ENCODE results near the gene KIF19. TPM values are rescaled to one million over a fixed set of nuclear protein-coding genes. Genes with fewer than 3 reads are reported as not detected.

KIF19 gene
- total and polyA plus RNA-seq, 2 experiments from 2014 or later: 0.46 to 0.80 TPM

DNA sequence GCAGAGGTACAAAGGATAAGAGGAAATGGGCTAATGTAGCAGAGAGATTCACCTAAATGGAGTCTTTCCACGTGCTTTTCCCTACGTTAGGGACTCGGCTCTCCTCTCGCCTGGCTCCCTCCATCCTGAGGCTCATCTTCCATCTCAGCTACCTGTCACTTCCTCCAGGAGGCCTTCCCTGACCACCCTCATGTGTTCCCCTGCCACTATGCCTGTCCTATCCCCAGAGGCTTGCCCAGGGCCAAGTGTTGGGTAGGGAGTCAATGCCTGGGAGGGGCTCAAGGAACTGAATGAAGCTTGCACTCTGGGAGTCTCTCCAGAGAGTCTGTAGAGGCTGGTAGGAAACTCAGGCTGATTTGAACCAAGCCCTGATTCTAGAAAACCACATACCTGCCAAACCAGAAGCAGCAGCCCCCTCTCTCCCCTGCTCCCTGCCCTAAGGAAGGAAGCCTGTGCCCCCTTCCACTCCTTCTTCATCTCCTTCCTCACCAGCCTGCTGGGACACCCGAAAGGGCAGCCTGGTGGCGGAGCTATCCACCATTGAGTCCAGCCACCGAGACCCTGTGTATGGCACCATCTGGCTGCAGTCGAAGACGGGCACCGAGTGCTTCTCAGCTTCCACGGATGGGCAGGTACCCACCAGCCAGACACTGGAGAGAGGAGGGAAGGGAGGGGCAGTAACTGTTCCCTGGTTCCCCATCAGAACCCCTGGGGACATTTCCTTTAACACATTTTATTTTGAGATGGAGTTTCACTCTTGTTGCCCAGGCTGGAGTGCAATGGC is 26.6 kb upstream of the KIF19 start:
- H3K4me2 ChIP-seq: no peak overlapping the region
- no peaks in the 10 kb centered on the region for H3K79me2 ChIP-seq
- no peaks in the 10 kb centered on the region for H4K20me1 ChIP-seq (ENCODE audit: insufficient read depth, poor library complexity, severe bottlenecking)
- no peaks in the 10 kb centered on the region for H3K9me3 ChIP-seq (ENCODE audit: low read depth)
- no peak overlapping the region for H3K27ac ChIP-seq
- DNase-seq (ENCODE audit: low spot score): no peak
- H3K4me1 ChIP-seq (ENCODE audit: insufficient read depth): no peaks in the 10 kb centered on the region
- H3K36me3 ChIP-seq (replicated peaks; ENCODE audit: insufficient read depth, low read depth): no peaks in the 10 kb centered on the region
- 87% methylated on average over 11 of the region's 11 CpGs for WGBS (ENCODE audit: low lambda C conversion rate, missing lambda C conversion rate)
- H2AFZ ChIP-seq: no peak overlapping the region
- no peak for TF ChIP-seq EZH2phosphoT487 (IDR thresholded peaks at IDR 0.05; ENCODE audit: low read depth, severe bottlenecking, unreplicated experiment)
- TF ChIP-seq, protein P1, sequence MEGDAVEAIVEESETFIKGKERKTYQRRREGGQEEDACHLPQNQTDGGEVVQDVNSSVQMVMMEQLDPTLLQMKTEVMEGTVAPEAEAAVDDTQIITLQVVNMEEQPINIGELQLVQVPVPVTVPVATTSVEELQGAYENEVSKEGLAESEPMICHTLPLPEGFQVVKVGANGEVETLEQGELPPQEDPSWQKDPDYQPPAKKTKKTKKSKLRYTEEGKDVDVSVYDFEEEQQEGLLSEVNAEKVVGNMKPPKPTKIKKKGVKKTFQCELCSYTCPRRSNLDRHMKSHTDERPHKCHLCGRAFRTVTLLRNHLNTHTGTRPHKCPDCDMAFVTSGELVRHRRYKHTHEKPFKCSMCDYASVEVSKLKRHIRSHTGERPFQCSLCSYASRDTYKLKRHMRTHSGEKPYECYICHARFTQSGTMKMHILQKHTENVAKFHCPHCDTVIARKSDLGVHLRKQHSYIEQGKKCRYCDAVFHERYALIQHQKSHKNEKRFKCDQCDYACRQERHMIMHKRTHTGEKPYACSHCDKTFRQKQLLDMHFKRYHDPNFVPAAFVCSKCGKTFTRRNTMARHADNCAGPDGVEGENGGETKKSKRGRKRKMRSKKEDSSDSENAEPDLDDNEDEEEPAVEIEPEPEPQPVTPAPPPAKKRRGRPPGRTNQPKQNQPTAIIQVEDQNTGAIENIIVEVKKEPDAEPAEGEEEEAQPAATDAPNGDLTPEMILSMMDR (IDR thresholded peaks at IDR 0.05; ENCODE audit: poor library complexity): no peak
- no peak for TF ChIP-seq EZH2 (IDR thresholded peaks at IDR 0.05; ENCODE audit: borderline replicate concordance)
- H3K9me2 ChIP-seq (replicated peaks; ENCODE audit: insufficient read depth): no peaks in the 10 kb centered on the region
- H3K4me3 ChIP-seq: no peak overlapping the region
- no peaks in the 10 kb centered on the region for H3K27me3 ChIP-seq

DNA sequence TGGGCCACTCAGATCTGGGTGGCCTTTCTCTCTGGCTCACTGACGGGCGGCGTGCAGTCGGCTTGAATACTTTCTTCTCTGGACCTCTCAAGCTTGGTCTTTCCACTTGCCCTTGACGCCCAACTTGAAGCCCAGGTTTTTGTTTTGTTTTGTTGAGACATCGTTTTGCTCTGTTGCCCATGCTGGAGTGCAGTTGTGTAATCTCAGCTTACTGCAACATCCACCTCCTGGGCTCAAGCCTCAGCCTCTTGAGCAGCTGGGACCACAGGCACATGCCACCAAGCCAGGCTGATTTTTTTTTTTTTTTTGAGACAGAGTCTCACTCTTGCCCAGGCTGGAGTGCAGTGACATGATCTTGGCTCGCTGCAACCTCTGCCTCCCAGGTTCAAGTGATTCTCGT is 22.7 kb upstream of the KIF19 start:
- Histone ChIP-seq H2AFZ (no peak overlapping the region), H3K9me3 (ENCODE audit: low read depth) (no peaks in the 10 kb centered on the region), H3K27ac (no peak overlapping the region), H3K4me1 (ENCODE audit: insufficient read depth) (no peaks in the 10 kb centered on the region), H4K20me1 (ENCODE audit: insufficient read depth, poor library complexity, severe bottlenecking) (no peaks in the 10 kb centered on the region), H3K27me3 (no peaks in the 10 kb centered on the region), H3K9me2 (replicated peaks; ENCODE audit: insufficient read depth) (no peaks in the 10 kb centered on the region), H3K36me3 (replicated peaks; ENCODE audit: insufficient read depth, low read depth) (no peaks in the 10 kb centered on the region), H3K4me2 (no peak overlapping the region), H3K79me2 (no peaks in the 10 kb centered on the region), H3K4me3 (no peak overlapping the region)
- WGBS (ENCODE audit: low lambda C conversion rate, missing lambda C conversion rate): 90% methylated on average over 8 of the region's 8 CpGs
- TF ChIP-seq EZH2phosphoT487 (IDR thresholded peaks at IDR 0.05; ENCODE audit: low read depth, severe bottlenecking, unreplicated experiment) (no peak), EZH2 (IDR thresholded peaks at IDR 0.05; ENCODE audit: borderline replicate concordance) (no peak)
- TF ChIP-seq, protein P1 (IDR thresholded peaks at IDR 0.05; ENCODE audit: poor library complexity): no peak
- DNase-seq (ENCODE audit: low spot score): no peak

DNA sequence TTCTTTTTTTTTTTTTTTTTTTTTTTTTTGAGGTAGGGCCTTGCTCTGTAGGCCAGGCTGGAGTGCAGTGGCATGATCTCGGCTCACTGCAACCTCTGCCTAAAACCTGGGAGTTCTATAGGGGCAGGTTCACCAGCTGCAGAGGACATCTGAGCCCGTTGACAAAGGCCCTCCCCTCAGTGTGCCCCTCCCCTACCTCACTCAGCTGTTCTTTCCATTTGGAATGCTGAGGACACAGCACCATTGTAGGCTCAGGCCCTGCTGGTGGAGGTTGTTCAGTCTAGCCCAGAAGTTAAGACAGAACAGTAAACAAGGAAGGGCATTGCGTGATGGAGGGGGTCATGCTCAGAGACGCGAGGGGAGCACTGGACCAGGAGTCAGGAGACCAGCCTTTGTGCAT is 21.8 kb upstream of the KIF19 start:
- Histone ChIP-seq H3K9me3 (ENCODE audit: low read depth) (no peaks in the 10 kb centered on the region), H3K27me3 (no peaks in the 10 kb centered on the region), H3K9me2 (replicated peaks; ENCODE audit: insufficient read depth) (no peaks in the 10 kb centered on the region), H2AFZ (no peak overlapping the region), H3K27ac (no peak overlapping the region), H4K20me1 (ENCODE audit: insufficient read depth, poor library complexity, severe bottlenecking) (no peaks in the 10 kb centered on the region), H3K4me2 (no peak overlapping the region), H3K4me1 (ENCODE audit: insufficient read depth) (no peaks in the 10 kb centered on the region), H3K36me3 (replicated peaks; ENCODE audit: insufficient read depth, low read depth) (no peaks in the 10 kb centered on the region), H3K4me3 (no peak overlapping the region), H3K79me2 (no peaks in the 10 kb centered on the region)
- WGBS (ENCODE audit: low lambda C conversion rate, missing lambda C conversion rate): 72% methylated on average over 5 of the region's 5 CpGs
- TF ChIP-seq, protein P1 (IDR thresholded peaks at IDR 0.05; ENCODE audit: poor library complexity): no peak
- TF ChIP-seq EZH2 (IDR thresholded peaks at IDR 0.05; ENCODE audit: borderline replicate concordance): no peak
- no peak for TF ChIP-seq EZH2phosphoT487 (IDR thresholded peaks at IDR 0.05; ENCODE audit: low read depth, severe bottlenecking, unreplicated experiment)
- no peak for DNase-seq (ENCODE audit: low spot score)
